NCI-H748 (cell line): ENCODE measurements around the gene DNAJB9.
A peak's percentile ranks its signal among the peaks of the same experiment; 100 is the strongest.

ENCODE experiments used
- DNase-seq: peaks from one replicate; lab custom pipeline; 2025; ENCODE audit not compliant: unreplicated experiment; lab: John Stamatoyannopoulos, UW

DNAJB9 gene

DNA sequence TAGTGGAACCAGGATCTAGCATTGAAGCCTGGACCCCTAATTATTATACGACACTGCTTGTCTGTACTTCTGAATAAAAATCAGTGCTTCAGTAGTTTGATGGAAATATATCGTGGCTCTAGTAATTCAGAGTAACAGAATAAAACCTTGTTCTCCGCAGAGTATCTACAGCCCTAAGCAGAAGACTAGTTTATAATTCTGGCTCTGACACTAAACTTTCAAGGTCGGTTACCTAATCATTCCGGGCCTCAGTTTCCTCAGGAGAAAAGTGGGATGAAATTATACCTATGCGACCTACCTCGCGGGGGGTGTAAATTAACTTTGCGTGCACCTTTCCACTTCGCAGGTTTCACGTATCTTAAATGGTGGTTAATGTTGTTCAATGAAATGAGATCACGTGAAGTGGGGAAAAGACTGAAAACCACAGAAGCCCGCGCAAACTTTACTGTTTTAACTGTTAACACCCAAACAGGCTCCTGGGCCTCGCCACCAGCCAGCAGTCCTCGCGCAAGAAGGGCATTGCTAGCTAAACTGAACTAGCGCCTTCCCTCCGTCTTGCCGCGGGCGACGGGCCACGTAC lies 783 bp upstream of the DNAJB9 start:
- no peak for DNase-seq

DNA sequence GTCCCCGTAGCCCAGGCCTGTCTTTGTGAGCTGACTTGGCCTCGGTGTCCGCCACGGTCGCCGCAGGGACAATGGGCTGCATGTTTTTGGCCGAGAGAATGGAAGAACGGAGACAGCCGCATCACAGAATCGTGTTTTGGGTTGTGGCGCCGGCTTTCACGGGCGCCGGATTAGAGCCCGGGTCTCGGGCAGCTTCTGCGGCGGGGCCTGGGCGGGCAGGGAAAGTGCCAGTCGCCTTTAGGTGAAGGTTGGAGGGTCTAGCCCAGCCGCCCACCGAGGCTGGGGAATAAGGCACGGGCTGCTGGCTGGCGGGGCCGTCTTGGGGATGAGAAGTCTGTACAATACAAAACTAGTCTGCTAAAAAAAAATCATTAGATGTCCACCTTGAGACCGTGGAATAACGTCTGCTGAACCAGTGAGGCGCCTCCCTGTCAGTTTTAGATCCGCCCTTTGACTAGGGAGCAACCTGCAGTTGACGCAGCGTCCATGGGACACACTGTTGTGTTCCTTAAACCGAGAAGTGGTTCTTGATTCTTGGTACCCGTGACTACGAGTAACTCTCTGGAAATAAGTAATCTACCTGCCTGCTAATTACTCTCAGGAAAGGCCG lies 577 bp downstream of the DNAJB9 start:
- peak; percentile 65 for DNase-seq

DNA sequence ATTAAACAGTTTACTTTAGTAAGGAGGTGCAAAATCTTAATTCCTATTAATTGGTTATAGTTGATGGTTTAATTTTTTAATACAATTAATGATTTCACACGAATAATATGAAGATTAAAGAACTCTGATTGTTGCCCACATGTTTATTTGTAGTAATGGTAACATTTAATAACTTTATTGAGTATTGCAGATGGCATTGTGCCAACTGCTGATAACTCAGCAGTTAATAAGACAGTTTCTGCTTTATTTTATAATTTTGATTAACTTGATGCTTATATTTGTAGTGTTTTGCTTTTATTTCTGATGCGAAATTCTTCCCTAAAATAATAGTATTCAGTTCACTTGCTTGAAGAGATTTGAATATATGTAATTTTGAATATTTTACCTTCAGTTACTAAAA lies 2.8 kb downstream of the DNAJB9 start:
- DNase-seq, result no peak

DNA sequence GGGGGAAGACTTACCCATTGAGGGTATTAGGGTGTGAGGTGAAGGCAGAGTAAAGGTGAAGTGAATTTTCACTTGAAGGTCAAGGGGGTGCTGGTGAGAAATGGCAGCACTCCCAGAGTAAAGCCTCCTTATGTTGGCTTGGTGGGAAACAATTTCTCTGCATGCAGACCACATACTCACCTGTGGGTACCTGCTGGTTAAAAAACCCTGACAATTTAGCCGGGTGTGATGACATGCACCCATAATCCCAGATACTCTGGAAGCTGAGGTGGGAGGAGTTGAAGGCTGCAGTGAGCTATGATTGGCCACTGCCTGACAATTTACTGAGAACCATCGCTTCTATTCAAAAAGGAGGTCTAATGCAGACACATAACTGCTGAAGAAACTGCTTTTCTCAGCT lies 5.5 kb downstream of the DNAJB9 start:
- no peak for DNase-seq

DNA sequence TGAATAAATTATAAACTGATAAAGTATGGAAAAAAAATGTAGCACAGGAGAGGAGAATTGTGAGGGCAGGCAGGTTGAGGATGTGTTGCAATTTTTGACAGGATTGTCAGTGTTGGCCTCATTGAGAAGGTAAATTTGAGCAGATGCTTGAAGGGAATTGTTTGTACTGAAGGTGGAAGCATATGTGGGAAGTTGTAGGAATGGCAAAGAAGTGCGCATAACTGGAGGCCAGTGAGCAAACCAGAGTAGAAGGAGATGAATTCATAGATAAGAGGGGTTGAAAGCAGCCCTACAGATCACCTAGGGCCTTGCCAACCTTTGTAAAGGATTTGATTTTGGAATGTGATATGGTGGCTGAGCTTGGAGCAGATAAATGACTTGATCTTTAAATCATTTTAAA lies 6.4 kb downstream of the DNAJB9 start:
- no peak for DNase-seq

DNA sequence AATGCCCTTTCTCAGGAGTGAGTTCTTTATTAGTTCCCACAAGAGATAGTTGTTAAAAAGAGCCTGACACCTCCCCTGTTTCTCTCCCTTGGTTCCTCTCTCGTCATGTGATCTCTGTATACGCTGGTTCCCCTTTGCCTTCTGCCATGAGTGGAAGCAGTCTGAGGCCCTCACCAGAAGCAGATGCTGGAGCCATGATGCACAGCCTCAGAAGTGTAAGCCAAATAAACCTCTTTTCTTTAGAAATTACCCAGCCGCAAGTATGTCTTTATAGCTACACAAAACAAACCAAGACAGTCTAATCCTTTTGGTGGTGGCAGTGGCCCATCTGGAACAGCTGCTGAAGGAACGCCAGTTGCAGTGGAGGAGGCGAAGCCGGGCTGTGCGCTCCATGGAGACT lies 9.3 kb downstream of the DNAJB9 start:
- no peak for DNase-seq

DNA sequence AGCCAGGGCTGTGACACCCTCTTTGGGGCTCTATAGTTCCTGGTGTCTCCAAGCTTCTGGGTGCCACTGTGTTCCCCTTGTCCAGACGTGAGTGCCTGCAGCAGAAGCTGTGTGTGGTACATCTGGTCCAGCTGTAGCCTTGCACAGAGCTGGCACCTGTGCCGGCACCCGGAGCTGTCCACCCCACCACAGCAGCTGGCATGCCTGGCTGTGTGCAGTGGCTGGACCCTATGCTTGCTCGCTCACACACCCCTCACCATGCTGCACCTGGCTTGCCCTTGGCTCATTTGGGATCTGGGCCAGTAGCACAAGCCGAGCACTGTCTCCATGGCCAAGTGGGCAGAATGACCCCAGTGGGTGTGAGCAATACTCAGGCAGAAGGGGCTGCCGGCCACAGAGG lies 10.6 kb downstream of the DNAJB9 start:
- DNase-seq, result no peak

DNA sequence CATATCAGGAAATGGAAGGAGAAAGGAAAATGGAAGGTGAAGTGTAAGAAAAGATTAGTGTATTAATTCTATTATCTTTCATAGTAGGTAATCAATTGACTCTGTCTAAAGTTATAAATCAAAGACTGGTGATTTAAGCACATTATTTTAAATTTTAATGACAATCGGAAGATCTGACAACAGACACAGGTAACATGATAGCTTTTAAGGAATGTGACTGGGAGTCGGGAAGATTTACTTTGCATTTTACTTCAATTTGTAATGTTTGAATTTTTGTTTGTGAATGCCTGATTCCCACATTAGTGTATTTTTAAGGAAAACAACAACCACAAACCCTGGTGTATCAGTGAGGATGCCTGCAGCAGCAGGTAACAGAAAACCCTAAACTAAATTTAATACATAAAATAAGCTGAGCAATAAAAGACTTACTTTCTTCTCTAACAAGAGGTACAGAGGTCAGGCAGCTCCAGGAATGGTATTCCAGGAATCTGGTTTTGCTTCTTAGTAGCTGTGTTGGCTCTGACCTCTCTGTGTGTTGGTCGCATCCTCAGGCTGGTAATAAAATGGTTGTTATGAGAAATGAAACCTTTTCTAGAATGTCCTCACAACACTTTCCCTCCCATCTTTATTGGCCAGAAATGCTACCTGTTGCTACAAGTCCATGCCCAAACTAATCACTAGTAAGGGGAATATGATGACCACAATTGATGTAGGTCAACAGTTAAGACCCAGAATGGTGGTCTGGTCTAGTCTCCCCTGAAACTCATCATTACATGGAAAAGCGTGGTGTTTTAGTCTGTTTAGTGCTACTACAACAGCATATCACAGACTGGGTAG lies 12.2 kb downstream of the DNAJB9 start:
- DNase-seq, result no peak

DNA sequence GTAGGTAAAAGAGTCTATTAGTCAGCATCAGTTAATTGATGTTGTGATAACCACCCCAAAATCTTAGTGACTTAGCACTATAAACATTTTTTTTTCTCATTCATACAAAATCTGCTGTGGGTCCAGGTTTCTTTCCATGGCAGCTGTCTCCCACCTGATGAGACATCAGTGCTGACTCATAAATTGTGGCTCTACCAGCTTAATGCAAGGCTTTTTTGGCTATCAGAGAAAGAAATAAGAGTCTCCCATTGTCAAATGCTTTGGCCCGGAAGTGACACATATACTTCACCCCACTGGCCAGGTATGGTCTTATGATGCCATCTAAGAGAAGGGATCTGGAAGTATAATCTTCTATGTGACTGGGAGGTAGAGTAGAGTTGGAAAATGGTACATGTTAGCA lies 14.5 kb downstream of the DNAJB9 start:
- no peak for DNase-seq

DNA sequence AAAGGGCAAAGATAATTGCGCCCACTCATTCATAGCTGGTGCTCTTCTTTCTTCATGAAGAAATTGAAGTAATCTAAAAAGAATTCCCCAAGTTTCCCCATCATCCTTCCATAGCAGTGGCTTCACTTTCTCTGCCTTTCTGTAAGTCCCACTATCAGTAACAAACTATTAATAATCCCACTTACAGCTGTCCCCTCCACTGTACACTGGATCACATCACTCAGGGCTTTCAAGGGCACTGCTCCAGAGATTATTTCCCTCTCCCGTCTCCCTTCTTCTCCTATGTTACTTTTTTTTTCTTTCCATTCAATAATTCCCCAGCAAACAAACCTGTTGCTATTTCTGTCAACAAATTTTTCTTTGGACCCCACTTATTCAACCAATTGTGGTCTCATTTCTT lies 16.2 kb downstream of the DNAJB9 start:
- DNase-seq, result no peak

DNA sequence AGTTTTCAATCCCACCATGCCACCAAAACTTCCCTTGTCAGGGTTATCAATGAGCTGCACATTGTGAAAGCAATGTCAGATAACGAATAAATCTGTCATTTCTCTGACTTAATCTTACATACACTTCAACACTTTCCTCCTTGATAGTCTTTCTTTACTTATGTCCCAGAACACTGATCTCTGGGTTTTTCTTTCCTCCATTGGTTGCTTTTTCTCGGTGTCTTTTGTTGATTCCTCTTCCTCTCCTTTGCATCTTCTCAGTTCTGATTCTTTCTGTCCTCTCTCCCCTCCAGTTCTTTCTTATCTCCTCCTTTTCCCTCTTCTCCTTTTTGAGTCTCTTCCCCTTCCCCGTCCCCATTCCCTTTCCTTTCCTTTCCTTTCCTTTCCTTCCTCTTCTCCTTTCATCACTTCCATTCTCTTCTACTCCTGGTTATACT lies 16.6 kb downstream of the DNAJB9 start:
- no peak for DNase-seq

DNA sequence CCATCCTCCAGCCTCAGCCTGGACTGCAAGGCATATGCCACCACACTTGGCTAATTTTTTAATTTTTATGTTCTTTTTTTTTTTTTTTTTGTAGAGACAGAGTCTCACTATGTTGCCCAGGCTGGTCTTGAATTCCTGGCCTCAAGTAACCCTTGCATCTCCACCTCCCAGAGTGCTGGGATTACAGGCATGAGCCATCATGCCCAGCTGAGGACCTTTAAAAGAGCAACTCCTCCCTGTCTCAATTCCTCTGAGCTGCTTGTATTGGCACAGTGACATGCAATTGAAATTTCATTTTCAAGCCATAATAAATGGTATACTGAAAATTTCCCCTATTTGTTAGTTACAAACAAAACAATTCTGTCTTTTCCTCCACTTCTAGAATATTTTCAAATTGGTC lies 19.5 kb downstream of the DNAJB9 start:
- no peak for DNase-seq

DNA sequence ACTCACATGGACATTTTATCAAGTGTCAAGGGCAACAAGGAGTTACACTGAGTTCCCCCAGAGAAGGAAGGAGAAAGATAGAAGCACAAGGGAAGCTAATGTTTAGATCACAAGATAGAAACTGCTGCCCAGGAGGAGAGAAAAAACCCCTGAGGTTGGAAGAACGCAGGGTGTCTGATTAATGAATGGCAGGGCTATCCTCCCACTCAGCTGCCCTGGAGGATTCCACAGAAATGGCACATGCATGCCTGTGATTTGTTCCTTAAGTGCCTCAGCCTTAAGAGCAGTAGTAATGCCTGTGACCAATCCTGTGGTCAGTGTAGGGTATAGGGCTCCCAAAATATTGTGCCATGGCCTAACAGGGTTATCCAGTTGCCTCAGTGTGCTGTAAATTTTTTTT lies 20.2 kb downstream of the DNAJB9 start:
- DNase-seq, result no peak

DNA sequence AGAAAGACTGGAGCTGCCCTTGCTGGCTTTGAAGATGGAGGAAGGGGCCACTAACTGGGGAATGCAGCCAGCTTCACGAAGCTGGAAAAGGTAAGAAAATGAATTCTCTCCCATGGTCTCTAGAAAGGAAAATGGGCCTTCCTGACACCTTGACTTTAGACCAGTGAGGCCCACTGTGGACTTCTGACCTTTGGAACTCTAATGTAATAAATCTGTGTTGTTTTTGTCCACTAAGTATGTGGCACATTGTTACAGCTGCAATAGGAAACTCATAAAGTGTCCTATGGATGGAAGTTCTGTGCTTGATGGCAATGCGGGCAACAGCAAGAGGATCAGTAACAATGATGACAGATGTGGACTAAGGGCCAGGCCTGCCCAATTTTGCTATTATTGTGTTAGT lies 20.9 kb downstream of the DNAJB9 start:
- no peak for DNase-seq

DNA sequence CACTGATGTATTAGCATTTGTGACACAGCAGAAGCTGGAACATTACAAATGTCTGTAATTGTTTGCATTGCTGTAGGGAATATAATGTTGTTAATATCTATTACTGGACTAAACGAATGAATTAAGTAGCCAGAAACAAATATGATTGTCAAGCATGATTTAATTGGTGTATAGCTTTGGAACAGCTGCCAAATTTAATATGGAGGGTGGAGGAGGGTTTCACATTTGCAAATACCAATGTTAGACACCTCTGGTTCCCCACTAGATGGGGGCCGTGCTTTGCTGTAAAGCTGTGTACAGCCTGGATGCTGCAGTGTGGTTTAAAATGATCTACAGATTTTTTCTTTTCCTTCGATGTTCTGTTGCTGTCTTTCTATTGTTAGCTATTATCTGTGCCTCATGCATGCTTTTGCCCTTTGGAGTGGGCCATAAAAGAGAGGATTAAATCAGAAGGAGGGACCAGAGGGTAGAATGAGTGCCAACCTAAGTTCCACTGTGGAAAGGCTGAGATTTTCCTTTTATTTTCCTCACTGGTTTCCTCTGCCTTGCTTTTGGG lies 23.1 kb downstream of the DNAJB9 start:
- DNase-seq, result peak; percentile 73

DNA sequence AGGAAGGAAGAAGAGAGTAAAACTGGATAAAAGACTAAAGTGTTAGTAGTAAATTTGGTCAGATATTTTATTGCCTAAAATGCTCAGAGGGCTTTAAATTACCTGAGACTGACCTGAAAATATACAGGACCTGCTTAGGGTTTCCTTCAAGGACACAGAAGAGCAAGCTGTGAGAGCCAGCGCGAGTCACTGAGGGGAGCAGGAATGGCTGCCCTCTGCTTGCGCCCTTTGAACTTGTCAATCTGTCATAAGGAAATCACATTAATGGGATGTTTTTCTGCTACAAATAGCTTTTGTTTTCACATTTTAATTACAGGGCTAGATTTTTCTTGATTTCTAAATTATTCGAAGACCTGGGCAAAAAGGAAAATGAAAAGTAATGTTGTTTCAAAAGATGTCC lies 26.9 kb downstream of the DNAJB9 start:
- DNase-seq, result no peak

DNA sequence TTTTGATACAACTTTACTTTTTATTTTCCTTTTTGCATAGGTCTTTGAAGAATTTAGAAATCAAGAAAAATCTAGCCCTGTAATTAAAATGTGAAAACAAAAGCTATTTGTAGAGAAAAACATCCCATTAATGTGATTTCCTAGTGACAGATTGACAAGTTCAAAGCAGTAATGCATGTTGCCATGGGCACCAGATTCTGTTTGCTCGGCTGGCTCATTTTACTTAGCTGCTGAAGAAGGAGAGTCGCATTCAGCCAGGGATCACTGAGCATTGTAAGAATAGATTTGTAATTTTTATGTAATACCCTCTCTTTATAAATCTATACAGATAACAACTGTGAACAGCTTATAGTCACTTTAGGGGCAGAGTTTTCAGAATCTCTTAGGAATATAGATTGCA lies 28.5 kb downstream of the DNAJB9 start:
- peak; percentile 89 for DNase-seq

DNA sequence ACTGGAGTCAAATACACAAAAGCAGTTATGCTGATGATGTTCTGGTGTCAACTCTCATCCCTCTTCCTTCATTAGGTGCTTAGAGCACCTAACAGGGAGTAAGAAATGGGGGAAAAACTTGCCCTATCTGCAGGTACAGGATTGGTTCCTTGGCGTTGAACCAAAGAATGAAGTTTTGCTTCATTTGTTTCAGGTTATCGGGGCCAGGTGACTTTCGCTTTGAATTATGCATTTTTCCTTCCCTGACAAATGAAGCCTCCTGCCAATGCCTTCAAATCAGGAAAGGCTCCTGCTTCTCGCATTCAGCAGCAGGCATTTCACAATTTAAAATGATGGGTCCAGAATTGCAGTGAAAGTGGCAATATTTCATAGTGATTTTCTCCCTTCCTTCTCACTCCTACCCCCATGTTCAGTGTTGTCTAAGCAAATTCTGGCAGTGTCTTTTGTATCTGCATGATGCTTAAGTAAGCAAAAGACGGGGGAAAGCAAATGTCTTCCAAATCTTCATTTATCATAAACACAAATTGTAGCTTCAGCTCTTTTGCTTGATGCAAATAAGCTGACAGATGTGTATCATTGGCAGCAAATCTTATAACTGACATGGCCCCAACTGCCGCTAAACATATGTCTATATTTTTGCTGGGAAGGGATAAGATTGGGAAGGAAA lies 29.4 kb downstream of the DNAJB9 start:
- no peak for DNase-seq

DNA sequence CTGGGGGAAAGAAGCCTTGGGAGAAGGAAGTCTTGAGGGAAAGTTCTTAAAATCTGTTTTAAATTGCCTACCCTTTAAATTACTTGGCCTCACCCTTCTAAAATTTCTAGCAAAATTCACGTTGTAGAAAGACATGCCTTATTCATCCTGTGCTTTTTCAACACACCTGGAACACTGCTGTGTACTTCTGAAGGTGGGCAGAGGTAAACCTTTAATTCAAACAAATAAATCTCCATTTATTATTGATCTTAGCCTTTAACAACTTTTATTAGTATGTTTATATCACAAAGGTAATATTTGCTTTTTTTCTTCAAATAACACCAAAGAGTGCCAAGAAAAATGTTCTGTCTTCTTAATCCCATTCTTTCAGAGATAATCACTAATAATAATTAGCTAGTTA lies 30.7 kb downstream of the DNAJB9 start:
- no peak for DNase-seq

DNA sequence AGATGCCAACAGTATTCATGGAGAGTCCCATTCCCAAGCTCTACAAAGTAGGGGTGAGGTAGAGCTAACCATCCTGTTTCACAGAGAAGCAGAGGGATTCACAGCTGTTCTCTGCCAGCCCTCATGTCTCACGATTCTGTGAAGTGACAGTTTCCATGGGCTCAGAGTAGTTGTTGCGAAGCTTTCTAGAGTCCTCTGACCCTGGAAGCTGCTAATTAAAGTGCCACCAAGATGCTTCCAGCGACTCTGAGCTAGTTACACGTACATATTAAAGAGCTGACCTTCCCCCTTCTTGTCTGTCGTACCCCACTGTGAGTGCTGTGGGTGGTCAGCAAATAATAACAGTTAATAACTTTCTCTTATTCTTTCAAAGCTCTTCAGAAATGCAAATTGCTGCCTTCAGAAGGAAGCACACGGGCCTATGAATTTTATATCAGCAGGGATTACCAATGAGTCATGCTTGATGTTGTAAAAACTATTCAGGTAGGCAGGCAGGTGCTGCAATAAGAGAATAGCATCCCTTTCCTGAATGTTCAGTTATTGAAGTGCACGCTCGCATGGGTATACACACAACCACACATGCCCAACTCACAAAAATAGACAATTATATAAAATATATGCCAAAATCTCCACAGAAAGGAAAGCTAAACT lies 34.1 kb downstream of the DNAJB9 start:
- DNase-seq, result peak; percentile 64
